Osteoblast (primary cell): ENCODE measurements around the gene KASH5. TPM values are rescaled to one million over a fixed set of nuclear protein-coding genes. Genes with fewer than 3 reads are reported as not detected.

ENCODE experiments used
- DNase-seq: peaks from one replicate; pipeline ENCODE4 v3.0.0; 2011; ENCODE audit warnings: low spot score, mixed read lengths; ENCODE audit not compliant: insufficient read length; ENCODE audit errors: missing footprints
- H2AFZ ChIP-seq: 2 replicates; pipeline ENCODE4 v1.6.0; 2011; ENCODE audit warnings: mild to moderate bottlenecking, low read length
- H3K27ac ChIP-seq: 2 replicates; pipeline ENCODE4 v1.5.1; 2011; ENCODE audit warnings: mild to moderate bottlenecking, low read depth, low read length, moderate library complexity
- H3K27me3 ChIP-seq: 2 replicates; pipeline ENCODE4 v1.6.0; 2012; ENCODE audit warnings: mild to moderate bottlenecking, control low read depth, inconsistent platforms, low read length, moderate library complexity; ENCODE audit not compliant: insufficient read depth
- H3K36me3 ChIP-seq: 2 replicates; pipeline ENCODE4 v1.5.1; 2011; ENCODE audit warnings: mild to moderate bottlenecking, low read length, control low read depth, moderate library complexity; ENCODE audit not compliant: insufficient read depth
- H3K4me1 ChIP-seq: 2 replicates; pipeline ENCODE4 v1.5.1; 2011; ENCODE audit warnings: mild to moderate bottlenecking, low read length, control low read depth, moderate library complexity; ENCODE audit not compliant: insufficient read depth
- H3K4me2 ChIP-seq: 2 replicates; pipeline ENCODE4 v1.6.0; 2011; ENCODE audit warnings: mild to moderate bottlenecking, low read length; ENCODE audit not compliant: insufficient read depth
- H3K4me3 ChIP-seq: fragments of 200-600 bp; sonication (generic); 3 replicates; pipeline ENCODE4 v1.5.1; 2012; ENCODE audit warnings: mild to moderate bottlenecking, low read length, inconsistent platforms; ENCODE audit not compliant: insufficient read depth
- H3K79me2 ChIP-seq: 2 replicates; pipeline ENCODE4 v1.6.0; 2012; ENCODE audit warnings: mild to moderate bottlenecking, low read length, control low read depth, inconsistent platforms; ENCODE audit not compliant: insufficient read depth
- H3K9me3 ChIP-seq: 2 replicates; pipeline ENCODE4 v1.5.1; 2011; ENCODE audit warnings: low read depth, low read length, control low read depth
- H4K20me1 ChIP-seq: 2 replicates; pipeline ENCODE4 v1.6.0; 2012; ENCODE audit warnings: mild to moderate bottlenecking, low read length, control low read depth; ENCODE audit not compliant: insufficient read depth
- total RNA-seq: library from RNA; depleted of rRNA; stranded (reverse); fragments of >200 nt; gene quantifications from 2 replicates; pipeline ENCODE4 v1.2.3, GENCODE V29; 2012
- TF ChIP-seq, protein P1 (sequence below): IDR thresholded peaks from 2 replicates; pipeline ENCODE4 v1.5.1; 2011; ENCODE audit warnings: mild to moderate bottlenecking, low read depth, low read length, moderate library complexity; ENCODE audit errors: extremely low read depth

Gene KASH5
- total RNA-seq, 1 donor: not detected

DNA sequence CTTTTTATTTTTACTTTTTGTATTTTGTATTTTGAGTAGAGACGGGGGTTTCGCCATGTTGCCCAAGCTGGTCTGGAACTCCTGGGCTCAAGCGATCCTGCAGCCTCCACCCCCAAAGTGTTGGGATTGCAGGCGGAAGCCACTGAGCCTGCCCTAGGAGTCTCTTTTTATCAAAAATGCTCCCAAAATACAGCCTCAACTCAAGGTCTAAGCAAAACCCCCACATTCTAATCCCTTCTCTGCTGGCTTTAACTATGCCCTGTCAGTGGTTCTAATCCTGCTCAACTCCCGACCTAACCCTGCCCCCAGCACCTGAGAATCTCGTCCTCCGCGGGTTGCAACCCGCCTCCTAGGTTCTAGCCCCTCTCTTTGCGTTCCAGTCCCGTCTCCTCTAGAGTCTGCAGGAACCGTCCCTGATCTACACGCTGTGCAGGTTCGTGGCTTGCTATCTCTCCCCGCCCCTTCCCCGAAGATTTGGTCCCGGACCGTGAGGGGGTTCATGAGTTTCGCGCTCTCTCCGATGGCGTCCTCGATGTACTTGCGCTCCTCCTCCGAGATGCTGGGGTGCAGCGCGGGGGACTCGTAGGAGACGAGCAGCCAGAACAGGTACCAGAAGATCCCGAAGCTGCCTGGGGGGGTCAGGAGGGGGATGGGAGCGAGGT, 45.3 kb downstream of the KASH5 start:
- Histone ChIP-seq H3K27ac (no peak overlapping the region), H3K4me2 (no peak overlapping the region), H3K79me2 (no peaks in the 10 kb centered on the region), H3K36me3 (no peaks in the 10 kb centered on the region), H3K4me3 (no peak overlapping the region), H3K27me3 (peaks cover 74% of the 10 kb centered on the region), H4K20me1 (no peaks in the 10 kb centered on the region), H3K9me3 (no peaks in the 10 kb centered on the region), H2AFZ (no peak overlapping the region), H3K4me1 (no peaks in the 10 kb centered on the region)
- DNase-seq: peak; percentile 68
- TF ChIP-seq, protein P1, sequence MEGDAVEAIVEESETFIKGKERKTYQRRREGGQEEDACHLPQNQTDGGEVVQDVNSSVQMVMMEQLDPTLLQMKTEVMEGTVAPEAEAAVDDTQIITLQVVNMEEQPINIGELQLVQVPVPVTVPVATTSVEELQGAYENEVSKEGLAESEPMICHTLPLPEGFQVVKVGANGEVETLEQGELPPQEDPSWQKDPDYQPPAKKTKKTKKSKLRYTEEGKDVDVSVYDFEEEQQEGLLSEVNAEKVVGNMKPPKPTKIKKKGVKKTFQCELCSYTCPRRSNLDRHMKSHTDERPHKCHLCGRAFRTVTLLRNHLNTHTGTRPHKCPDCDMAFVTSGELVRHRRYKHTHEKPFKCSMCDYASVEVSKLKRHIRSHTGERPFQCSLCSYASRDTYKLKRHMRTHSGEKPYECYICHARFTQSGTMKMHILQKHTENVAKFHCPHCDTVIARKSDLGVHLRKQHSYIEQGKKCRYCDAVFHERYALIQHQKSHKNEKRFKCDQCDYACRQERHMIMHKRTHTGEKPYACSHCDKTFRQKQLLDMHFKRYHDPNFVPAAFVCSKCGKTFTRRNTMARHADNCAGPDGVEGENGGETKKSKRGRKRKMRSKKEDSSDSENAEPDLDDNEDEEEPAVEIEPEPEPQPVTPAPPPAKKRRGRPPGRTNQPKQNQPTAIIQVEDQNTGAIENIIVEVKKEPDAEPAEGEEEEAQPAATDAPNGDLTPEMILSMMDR: no peak

DNA sequence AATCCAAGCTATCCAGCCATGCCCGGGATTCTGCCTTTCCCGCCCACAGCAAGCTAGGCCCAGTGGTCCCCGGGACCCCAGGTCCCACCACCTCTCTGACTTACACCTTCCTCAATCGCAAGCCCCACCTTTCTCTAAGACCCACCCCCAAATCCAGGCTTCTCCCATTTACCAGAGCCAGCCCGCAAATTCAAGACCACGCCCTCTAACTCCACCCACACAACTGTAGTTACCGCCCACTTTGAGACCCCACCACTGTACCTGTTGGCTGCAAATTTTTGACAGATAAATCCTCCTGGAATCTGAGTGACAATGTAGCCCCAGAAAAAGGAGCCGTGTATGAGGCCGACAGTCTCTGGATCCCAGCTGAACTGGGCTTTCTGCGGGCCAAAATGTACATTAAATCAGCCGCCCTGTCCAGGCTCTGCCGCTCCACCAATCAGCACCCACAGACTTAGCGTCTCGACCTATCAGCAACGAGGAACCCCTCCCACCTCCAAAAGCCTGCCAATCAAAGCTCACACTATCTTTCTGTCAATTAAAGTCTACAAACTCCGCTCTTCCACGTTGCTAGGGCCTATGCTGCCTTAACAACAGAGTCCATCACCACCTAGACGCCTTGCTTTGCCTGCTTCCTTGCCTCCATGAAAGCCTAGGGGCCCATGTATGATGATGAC, 47.0 kb downstream of the KASH5 start:
- no peak overlapping the region for H3K27ac ChIP-seq
- TF ChIP-seq, protein P1: no peak
- H2AFZ ChIP-seq: no peak overlapping the region
- H4K20me1 ChIP-seq: no peaks in the 10 kb centered on the region
- H3K79me2 ChIP-seq: no peaks in the 10 kb centered on the region
- H3K36me3 ChIP-seq: no peaks in the 10 kb centered on the region
- no peaks in the 10 kb centered on the region for H3K9me3 ChIP-seq
- DNase-seq: peak; percentile 85
- H3K27me3 ChIP-seq: peaks cover 74% of the 10 kb centered on the region
- no peaks in the 10 kb centered on the region for H3K4me1 ChIP-seq
- no peak overlapping the region for H3K4me3 ChIP-seq
- H3K4me2 ChIP-seq: no peak overlapping the region

GRCh38 chr19:49435670-49436069, 47.6 kb downstream of the KASH5 start:
- H3K79me2 ChIP-seq: no peaks in the 10 kb centered on the region
- no peaks in the 10 kb centered on the region for H4K20me1 ChIP-seq
- peaks cover 74% of the 10 kb centered on the region for H3K27me3 ChIP-seq
- no peaks in the 10 kb centered on the region for H3K36me3 ChIP-seq
- H3K4me1 ChIP-seq: peaks cover 3% of the 10 kb centered on the region
- TF ChIP-seq, protein P1: no peak
- no peaks in the 10 kb centered on the region for H3K9me3 ChIP-seq
- DNase-seq: no peak
- H2AFZ ChIP-seq: no peak overlapping the region
- no peak overlapping the region for H3K27ac ChIP-seq
- no peak overlapping the region for H3K4me2 ChIP-seq
- H3K4me3 ChIP-seq: no peak overlapping the region

DNA sequence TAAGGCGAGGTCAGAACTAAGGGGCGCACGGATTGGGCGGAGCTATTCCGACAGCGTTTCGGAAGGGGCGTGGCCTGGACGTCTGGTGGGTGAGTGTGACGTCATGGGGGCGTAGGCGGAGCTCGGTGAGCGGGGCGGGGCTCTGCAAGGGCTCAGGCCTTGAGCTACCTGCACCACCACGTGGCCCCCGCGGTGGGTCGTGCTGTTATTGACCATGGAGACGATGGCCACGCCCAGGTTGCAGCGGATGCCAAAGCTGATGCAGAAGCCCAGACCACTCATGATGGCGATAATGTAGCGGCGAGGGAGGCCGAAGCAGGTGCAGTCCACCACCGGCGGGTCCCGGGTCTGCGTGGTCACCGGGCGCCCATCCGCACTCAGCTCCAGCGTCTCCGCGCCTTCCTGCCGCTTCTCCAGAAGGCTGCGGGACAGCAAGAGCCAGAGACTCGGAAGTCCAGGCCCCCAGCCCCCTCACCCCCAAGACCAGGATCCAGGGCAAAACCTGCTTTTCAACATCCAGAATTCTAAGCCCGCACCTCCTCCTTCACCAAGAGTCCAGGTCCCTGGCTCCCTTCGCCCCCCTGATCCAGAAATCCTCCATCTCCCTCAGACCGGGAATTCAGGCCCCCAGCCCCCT, 48.5 kb downstream of the KASH5 start:
- H3K27me3 ChIP-seq: peaks cover 74% of the 10 kb centered on the region
- H3K36me3 ChIP-seq: no peaks in the 10 kb centered on the region
- no peak overlapping the region for H3K4me2 ChIP-seq
- H3K9me3 ChIP-seq: no peaks in the 10 kb centered on the region
- TF ChIP-seq, protein P1: no peak
- no peak overlapping the region for H2AFZ ChIP-seq
- H3K27ac ChIP-seq: no peak overlapping the region
- H3K79me2 ChIP-seq: no peaks in the 10 kb centered on the region
- peaks cover 3% of the 10 kb centered on the region for H3K4me1 ChIP-seq
- no peaks in the 10 kb centered on the region for H4K20me1 ChIP-seq
- no peak overlapping the region for H3K4me3 ChIP-seq
- DNase-seq: peak; percentile 69
